ENCODE measurements around the gene OR2T29. TPM values are rescaled to one million over a fixed set of nuclear protein-coding genes. Genes with fewer than 3 reads are reported as not detected.
"Not testable (repeated sequence)": the region's sequence is repeated elsewhere in the genome, so short reads cannot be mapped to it uniquely, and the experiment has no call there.

The OR2T29 gene
- not detected for polyA plus RNA-seq

DNA sequence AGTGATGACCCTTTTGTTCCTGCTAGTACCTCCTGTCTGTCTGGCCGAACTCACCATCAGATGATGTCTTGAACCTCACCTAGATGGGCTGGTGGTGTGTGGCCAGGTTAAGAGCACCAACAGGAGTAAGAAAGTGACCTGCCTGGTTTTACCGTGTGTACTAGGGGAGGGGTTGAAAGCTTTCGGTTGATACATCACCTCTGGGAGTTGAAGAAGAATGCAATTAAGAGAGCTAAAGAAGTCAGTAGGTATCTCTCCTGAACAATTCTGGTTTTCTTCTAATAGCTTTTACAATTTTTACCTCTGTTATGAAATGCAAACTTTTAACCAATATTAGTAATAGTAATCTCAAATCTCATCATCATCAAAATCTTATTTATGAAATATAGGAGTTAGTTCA, at the start of gene OR2T29:
TSS of gene OR2T29 (minus strand) at position 101 of the 400 bp plus-strand sequence. CDS start 3,281 bp downstream, outside the sequence.
- not testable (repeated sequence) for H3K27me3 Mint-ChIP-seq (ENCODE audit: low read depth in 3 of 3); H3K9me3 Mint-ChIP-seq; H3K4me3 Mint-ChIP-seq; H3K36me3 Mint-ChIP-seq; DNase-seq; H3K27ac Mint-ChIP-seq
- peaks cover 7 to 11% of the 10 kb centered on the region in 2 donors for H3K4me1 Mint-ChIP-seq

DNA sequence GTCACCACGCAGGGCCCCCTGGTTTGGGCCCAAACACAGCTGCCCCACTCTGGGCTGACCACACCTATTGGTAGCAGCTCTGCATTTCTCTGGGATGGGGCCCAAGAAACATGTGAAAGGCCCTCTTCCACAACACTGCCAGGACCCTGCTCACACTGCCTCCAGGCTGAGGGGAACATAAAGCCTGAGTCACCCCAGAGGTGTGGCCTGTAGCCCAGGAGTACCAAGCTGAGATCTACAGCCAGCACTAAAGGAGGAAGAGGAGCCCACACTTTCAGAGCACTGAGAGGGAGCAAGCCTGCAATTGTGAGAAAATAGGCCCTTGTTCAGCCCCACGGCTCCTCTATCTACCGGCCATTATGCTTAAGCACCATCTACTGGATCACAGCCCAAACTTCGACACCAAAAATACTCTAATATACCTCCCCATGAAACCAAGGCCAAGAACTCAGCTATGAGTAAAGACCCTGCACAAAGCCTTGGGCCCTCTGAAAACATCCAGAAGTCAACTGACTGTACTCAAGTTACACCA, 49.4 kb upstream of the OR2T29 start:
- Mint-ChIP-seq H3K27me3 (ENCODE audit: low read depth in 3 of 3) (peaks cover 0 to 12% (median 1%) of the 10 kb centered on the region in 3 donors), H3K9me3 (no peaks in the 10 kb centered on the region), H3K36me3 (no peaks in the 10 kb centered on the region), H3K27ac (no peak overlapping the region), H3K4me1 (no peaks in the 10 kb centered on the region), H3K4me3 (no peak overlapping the region)
- DNase-seq: no peak

GRCh38 chr1:248610301-248610700, 47.7 kb upstream of the OR2T29 start:
- peaks cover 2 to 14% (median 3%) of the 10 kb centered on the region in 3 donors for H3K27me3 Mint-ChIP-seq (ENCODE audit: low read depth in 3 of 3)
- H3K9me3 Mint-ChIP-seq: no peaks in the 10 kb centered on the region
- H3K4me1 Mint-ChIP-seq: no peaks in the 10 kb centered on the region
- DNase-seq: no peak
- no peak overlapping the region for H3K4me3 Mint-ChIP-seq
- no peak overlapping the region for H3K27ac Mint-ChIP-seq
- H3K36me3 Mint-ChIP-seq: no peaks in the 10 kb centered on the region

GRCh38 chr1:248599396-248599795, 36.8 kb upstream of the OR2T29 start:
- no peaks in the 10 kb centered on the region for H3K4me1 Mint-ChIP-seq
- peaks cover 2 to 5% (median 2%) of the 10 kb centered on the region in 3 donors for H3K27me3 Mint-ChIP-seq (ENCODE audit: low read depth in 3 of 3)
- H3K9me3 Mint-ChIP-seq: no peaks in the 10 kb centered on the region
- no peaks in the 10 kb centered on the region for H3K36me3 Mint-ChIP-seq
- DNase-seq: no peak
- no peak overlapping the region for H3K27ac Mint-ChIP-seq
- H3K4me3 Mint-ChIP-seq: no peak overlapping the region

DNA sequence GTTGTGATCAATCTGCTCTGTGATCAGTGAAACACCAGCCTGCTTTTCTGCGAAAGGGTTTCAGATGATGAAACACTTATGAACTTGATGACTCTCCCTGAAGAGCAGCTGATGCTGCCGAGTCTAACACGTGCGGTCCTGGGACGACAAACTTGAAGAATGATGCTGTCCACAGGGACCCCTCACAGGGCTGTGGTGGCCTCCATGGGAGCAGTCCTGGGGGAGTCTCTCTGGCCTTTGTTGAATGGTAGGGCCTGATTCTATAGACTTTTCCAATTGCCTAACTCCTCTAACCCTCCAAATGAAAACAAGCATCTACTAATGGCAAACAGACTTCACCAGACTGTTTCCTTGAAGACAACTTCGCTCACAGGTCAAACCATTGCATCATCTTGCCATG, 35.0 kb upstream of the OR2T29 start, which contains the start of gene OR2T10:
TSS of gene OR2T10 (minus strand) at position 112 of the 400 bp plus-strand sequence. CDS start 3,932 bp downstream, outside the sequence.
- H3K27ac Mint-ChIP-seq: no peak within 1 kb of the TSS
- H3K9me3 Mint-ChIP-seq: no peaks in the 10 kb centered on the region
- peaks cover 2 to 5% (median 2%) of the 10 kb centered on the region in 3 donors for H3K27me3 Mint-ChIP-seq (ENCODE audit: low read depth in 3 of 3)
- H3K4me1 Mint-ChIP-seq: no peaks in the 10 kb centered on the region
- H3K36me3 Mint-ChIP-seq: no peaks in the 10 kb centered on the region
- DNase-seq: no peak
- no peak within 1 kb of the TSS for H3K4me3 Mint-ChIP-seq

DNA sequence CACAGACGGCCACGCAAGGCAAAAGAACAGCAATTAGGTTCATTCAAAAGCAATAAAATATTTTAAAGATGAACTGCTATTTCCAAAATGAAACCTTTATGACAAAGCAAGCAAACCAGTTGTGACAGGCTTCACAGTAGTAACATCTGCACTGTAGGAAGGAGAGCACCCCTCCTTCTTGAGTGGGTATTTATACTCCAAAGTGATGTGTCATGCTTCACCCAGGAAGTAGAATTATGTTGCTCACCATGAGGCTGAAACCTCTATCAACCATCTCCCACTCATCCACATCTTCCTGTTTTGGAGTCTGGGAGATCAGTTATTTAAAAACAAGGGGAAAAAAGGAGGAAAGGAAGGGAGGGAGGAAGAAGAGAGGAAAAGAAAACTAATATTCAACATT, 34.0 kb upstream of the OR2T29 start:
- DNase-seq: no peak
- Mint-ChIP-seq H3K4me1 (no peaks in the 10 kb centered on the region), H3K27me3 (ENCODE audit: low read depth in 3 of 3) (peaks cover 2 to 5% (median 2%) of the 10 kb centered on the region in 3 donors), H3K36me3 (no peaks in the 10 kb centered on the region), H3K27ac (no peak overlapping the region), H3K9me3 (no peaks in the 10 kb centered on the region), H3K4me3 (no peak overlapping the region)

GRCh38 chr1:248593226-248593625, 30.7 kb upstream of the OR2T29 start:
- Mint-ChIP-seq H3K4me1 (no peaks in the 10 kb centered on the region), H3K27ac (no peak overlapping the region), H3K9me3 (peaks cover 0 to 2% (median 0%) of the 10 kb centered on the region in 6 donors), H3K27me3 (ENCODE audit: low read depth in 3 of 3) (peaks cover 0 to 3% (median 0%) of the 10 kb centered on the region in 3 donors), H3K4me3 (no peak overlapping the region), H3K36me3 (no peaks in the 10 kb centered on the region)
- DNase-seq: no peak

DNA sequence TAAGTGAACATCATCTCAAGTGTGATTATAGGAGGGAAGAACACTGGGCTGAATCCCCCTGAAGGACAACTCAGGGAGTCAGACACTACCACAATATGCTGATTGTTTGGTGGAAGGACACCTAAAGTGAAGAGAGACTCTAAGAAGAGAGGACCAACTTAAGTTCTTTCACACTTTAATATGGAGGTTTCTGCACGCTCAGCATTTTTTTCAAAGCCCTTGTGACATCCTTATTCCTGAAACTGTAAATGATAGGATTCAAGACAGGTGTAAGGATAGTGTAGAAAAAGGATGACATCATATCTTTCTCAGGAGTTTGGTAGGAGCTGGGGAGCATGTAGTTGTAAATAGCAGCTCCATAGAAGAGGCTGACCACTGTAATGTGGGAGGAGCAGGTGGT, 30.1 kb upstream of the OR2T29 start:
- Mint-ChIP-seq H3K27ac (no peak overlapping the region), H3K4me1 (no peaks in the 10 kb centered on the region), H3K4me3 (no peak overlapping the region), H3K36me3 (no peaks in the 10 kb centered on the region), H3K27me3 (ENCODE audit: low read depth in 3 of 3) (peaks cover 0 to 3% (median 0%) of the 10 kb centered on the region in 3 donors), H3K9me3 (peaks cover 0 to 2% (median 0%) of the 10 kb centered on the region in 6 donors)
- no peak for DNase-seq

DNA sequence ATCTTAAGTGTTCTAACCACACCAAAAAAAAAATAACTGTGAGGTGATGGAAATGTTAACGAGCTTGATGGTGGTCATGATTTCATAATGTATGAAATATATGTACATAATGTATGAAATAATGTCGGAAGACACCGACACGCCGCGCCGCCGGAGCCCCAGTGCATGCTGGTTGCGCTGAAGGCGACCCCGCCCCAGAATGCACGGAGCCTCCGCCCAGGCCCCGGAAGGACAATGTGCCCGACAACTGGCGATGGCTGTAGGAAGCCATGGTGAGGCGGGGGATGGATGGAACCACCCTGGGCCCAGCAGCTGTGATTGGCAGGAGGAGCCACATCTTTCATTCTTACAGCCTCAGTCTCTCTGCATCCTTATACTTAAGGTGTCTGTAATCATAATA, 27.5 kb upstream of the OR2T29 start:
- Mint-ChIP-seq H3K4me1 (no peaks in the 10 kb centered on the region), H3K36me3 (no peaks in the 10 kb centered on the region), H3K4me3 (no peak overlapping the region), H3K27ac (no peak overlapping the region), H3K27me3 (ENCODE audit: low read depth in 3 of 3) (peaks cover 2 to 4% (median 3%) of the 10 kb centered on the region in 3 donors), H3K9me3 (peaks cover 0 to 5% (median under 1%) of the 10 kb centered on the region in 6 donors)
- no peak for DNase-seq

DNA sequence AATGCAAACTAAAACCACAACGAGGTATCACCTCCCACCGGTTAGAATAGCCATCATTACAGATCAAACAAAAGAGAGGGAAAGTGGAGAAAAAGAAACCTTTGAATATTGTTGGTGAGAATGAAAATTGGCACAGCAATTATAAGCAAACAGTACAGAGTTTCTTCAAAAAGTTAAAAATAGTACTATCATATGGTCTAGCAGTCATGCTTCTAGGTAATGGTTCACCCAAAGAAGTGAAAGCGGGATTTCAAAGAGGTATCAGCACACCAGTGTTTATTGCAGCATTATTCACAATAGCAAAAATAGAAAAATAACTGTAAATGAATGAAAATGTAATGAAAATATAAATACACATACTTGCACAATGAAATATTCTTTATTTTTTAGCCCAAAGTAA, 26.8 kb upstream of the OR2T29 start:
- H3K9me3 Mint-ChIP-seq: peaks cover 0 to 5% (median under 1%) of the 10 kb centered on the region in 6 donors
- H3K4me3 Mint-ChIP-seq: no peak overlapping the region
- peaks cover 2 to 4% (median 3%) of the 10 kb centered on the region in 3 donors for H3K27me3 Mint-ChIP-seq (ENCODE audit: low read depth in 3 of 3)
- no peaks in the 10 kb centered on the region for H3K4me1 Mint-ChIP-seq
- DNase-seq: no peak
- no peaks in the 10 kb centered on the region for H3K36me3 Mint-ChIP-seq
- no peak overlapping the region for H3K27ac Mint-ChIP-seq

GRCh38 chr1:248585266-248585665, 22.7 kb upstream of the OR2T29 start:
- H3K4me1 Mint-ChIP-seq: no peaks in the 10 kb centered on the region
- peaks cover 0 to 5% (median 2%) of the 10 kb centered on the region in 6 donors for H3K9me3 Mint-ChIP-seq
- DNase-seq: no peak
- H3K4me3 Mint-ChIP-seq: no peak overlapping the region
- no peak overlapping the region for H3K27ac Mint-ChIP-seq
- peaks cover 2 to 4% (median 3%) of the 10 kb centered on the region in 3 donors for H3K27me3 Mint-ChIP-seq (ENCODE audit: low read depth in 3 of 3)
- H3K36me3 Mint-ChIP-seq: no peaks in the 10 kb centered on the region

GRCh38 chr1:248576260-248576980, 13.8 kb upstream of the OR2T29 start:
- no peak for DNase-seq
- H3K4me3 Mint-ChIP-seq: no peak overlapping the region
- no peaks in the 10 kb centered on the region for H3K4me1 Mint-ChIP-seq
- peaks cover 0 to 3% (median 3%) of the 10 kb centered on the region in 3 donors for H3K27me3 Mint-ChIP-seq (ENCODE audit: low read depth in 3 of 3)
- H3K27ac Mint-ChIP-seq: no peak overlapping the region
- H3K36me3 Mint-ChIP-seq: no peaks in the 10 kb centered on the region
- peaks cover 0 to 2% (median 0%) of the 10 kb centered on the region in 6 donors for H3K9me3 Mint-ChIP-seq

GRCh38 chr1:248574657-248575056, 12.1 kb upstream of the OR2T29 start, which contains the start of gene OR2T34:
OR2T34 (minus strand) TSS chr1:248574757; CDS start chr1:248574757, 0 bp downstream.
- H3K36me3 Mint-ChIP-seq; H3K27me3 Mint-ChIP-seq (ENCODE audit: low read depth in 3 of 3); H3K9me3 Mint-ChIP-seq; DNase-seq; H3K4me3 Mint-ChIP-seq; H3K4me1 Mint-ChIP-seq; H3K27ac Mint-ChIP-seq: not testable (repeated sequence)

DNA sequence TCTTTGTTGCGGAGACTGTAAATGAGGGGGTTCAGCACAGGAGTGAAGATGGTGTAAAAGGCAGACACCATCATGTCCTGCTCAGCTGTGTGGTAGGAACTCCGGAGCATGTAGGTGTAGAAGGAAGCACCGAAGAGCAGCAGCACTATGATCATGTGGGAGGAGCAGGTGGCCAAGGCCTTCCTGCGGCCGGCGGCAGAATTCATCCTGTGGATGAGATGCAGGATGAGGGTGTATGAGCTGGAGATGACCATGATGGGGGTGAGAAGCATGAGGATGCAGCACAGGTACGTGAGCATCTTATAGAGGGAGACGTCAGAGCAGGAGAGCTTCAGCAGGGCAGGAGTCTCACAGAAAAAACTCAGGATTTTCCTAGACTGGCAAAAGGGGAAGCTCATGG, 11.3 kb upstream of the OR2T29 start:
- H3K4me1 Mint-ChIP-seq; H3K27me3 Mint-ChIP-seq (ENCODE audit: low read depth in 3 of 3); DNase-seq; H3K36me3 Mint-ChIP-seq; H3K9me3 Mint-ChIP-seq; H3K27ac Mint-ChIP-seq; H3K4me3 Mint-ChIP-seq: not testable (repeated sequence)
